Ramos (cell line): ENCODE measurements around the gene RNU1-4.
"Not testable (repeated sequence)": the region's sequence is repeated elsewhere in the genome, so short reads cannot be mapped to it uniquely, and the experiment has no call there.

ENCODE experiments used
- in situ Hi-C: fragments of 300-500 bp; cut with MboI; formaldehyde crosslinking; loops from one replicate; pipeline ENCODE4 v1.14.3; 2022; ENCODE audit warnings: low sequenced_read_pairs; ENCODE audit not compliant: unreplicated experiment

RNU1-4 gene

GRCh38 chr1:16724718-16725438 is 15.4 kb upstream of the RNU1-4 start:
- in situ Hi-C loops = no loop called here

- in situ Hi-C loops = not testable (repeated sequence)
These were observed 14.7 kb upstream of the RNU1-4 start for GRCh38 chr1:16725439-16726245.

GRCh38 chr1:16727190-16728111 is 12.9 kb upstream of the RNU1-4 start:
- in situ Hi-C loops = no loop called here

DNA sequence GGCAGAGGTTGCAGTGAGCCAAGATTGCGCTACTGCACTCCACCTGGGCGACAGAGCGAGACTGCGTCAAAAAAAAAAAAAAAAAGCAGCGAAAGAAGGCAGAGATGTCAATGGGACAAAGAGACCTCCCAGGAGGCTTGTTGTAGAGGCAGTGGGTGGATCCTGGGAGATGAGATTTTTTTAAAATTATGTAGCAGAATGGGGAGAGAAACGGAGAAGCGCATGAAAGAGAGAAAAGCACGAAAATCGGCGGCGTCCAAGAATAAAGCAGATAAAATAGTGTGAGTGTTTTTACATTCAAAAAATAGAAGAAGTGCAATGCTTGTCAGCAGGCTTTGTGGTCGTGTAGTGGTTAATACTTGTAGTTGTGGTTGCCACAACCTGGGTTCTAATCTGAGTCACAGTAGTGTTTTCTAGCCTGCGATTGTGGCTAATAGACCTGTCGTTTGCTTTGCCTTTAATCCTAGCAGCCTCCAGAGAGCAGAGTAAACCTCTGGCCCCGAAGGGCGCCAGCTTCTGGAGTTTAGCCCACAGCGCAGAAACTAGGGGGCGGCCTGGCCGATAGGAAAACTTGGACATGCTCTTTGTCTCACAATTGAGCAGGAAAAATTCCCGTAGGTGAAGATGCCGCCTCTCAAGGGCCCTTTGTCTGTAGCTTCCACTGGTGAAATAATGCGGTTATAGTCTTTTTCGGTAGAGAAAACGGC is 11.9 kb upstream of the RNU1-4 start:
- in situ Hi-C loops = not testable (repeated sequence)

DNA sequence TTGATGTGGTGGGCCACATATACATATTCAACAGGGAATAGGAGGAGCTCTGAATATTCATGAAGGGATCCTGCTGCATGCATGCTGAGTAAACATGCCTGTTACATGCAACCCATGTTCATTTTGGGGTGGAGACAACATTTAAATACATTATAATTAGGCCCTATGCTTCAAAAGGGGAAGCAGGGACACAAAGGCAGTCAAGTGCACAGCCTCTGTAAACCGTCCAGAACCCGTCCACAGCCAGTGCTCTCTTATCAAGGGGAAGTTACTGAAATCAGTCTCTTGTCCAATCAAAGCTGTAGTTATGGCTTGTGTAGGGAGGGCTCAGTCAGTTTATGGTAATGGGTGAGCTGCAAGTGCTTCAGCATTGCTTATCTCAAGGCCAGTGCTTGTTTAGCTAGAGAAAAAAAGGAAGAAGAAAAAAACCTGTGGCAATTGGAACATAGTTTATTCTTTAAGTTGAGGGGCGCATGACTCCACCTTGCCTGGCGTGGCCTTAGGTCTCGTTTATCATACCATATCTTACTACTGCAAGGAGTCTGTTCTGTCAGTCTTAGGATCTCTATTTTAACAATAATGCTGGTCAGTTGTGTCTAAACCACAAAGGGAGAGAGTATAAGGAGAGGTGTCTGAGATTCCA is 7.9 kb upstream of the RNU1-4 start:
- in situ Hi-C loops = not testable (repeated sequence)

GRCh38 chr1:16741230-16741629 is 914 bp downstream of the RNU1-4 start:
- in situ Hi-C loops = not testable (repeated sequence)

DNA sequence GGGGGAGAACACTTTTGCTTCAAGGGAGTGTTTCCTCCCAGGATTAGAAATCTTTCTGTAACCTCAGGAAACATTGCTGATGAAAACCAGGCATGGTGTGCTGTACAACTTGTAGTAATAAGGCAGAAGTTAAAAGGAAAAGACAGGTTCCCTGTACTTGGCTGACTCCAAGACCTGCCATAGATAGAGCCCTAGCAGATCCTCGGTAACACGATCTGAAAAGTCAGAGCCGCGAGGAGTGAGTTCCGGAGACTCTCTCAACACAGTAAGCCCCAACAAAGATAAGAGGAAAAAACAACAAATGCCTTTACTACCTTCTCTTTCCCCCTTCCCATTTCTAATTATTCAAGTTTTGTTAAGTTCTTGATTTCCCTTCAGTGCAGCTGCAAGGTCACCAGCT is 7.3 kb downstream of the RNU1-4 start:
- in situ Hi-C loops = not testable (repeated sequence)

DNA sequence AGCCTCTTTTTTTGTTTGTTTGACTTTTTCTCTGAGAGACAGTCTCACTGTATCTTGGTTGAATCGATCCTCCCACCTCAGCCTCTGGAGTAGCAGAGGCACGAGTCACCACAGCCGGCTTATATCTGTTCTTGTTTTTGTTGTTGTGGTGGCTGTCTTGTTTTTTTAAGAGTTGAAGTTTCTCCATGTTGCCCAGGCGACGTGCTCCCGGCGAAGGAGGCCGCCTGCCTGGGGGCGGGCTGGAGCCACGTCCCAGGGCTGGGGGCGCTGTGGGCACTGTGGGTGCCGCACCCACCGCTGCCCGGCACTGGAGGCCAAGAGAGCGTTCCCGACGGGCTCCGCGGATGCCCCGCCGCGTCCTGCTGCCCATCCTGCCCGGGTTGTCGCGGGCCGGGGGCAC is 8.4 kb downstream of the RNU1-4 start:
- in situ Hi-C loops = not testable (repeated sequence)

- in situ Hi-C loops = not testable (repeated sequence)
These were observed 9.9 kb downstream of the RNU1-4 start for GRCh38 chr1:16749910-16750888.

DNA sequence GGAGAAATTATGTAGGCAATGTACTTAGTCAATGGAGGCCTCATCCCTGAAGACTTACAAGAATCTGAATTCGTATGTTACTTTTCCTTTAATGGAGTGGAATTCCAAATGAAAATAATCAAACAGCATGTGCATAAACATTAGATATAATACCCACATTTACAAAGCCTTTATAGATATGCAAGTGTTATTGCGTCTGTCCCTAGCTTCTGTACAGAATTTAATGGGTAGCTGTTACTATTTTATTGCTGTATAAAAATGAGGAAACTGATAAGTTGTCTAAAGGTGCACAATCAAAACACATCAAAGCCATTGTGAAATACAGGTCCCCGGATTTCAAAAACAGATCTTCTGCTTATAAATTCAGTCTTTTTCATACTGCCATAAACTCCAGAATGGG is 12.5 kb downstream of the RNU1-4 start:
- in situ Hi-C loops = not testable (repeated sequence)

GRCh38 chr1:16755385-16755784 is 15.1 kb downstream of the RNU1-4 start:
- in situ Hi-C loops = not testable (repeated sequence)

- in situ Hi-C loops = not testable (repeated sequence)
These were observed 15.6 kb downstream of the RNU1-4 start for GRCh38 chr1:16755932-16756331.

DNA sequence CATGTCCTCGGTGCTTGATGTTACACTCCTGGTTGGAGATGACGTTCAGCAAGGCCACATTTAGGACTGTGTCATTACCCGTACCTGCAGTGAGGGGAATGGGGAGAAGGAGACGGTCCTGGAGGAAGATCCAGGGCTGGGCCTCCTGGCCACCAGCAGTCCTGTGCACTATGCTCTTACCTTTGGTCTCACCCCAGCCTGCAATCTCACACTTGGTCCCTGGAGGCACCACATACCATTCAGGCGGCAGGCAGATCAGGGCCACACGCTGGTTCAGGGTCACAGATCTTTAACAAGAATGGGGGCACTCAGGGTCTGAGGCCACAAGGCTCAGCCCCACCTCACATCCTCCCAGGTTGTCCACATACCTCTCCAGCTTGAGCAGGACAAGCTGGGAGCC is 17.3 kb downstream of the RNU1-4 start:
- in situ Hi-C loops = not testable (repeated sequence)

DNA sequence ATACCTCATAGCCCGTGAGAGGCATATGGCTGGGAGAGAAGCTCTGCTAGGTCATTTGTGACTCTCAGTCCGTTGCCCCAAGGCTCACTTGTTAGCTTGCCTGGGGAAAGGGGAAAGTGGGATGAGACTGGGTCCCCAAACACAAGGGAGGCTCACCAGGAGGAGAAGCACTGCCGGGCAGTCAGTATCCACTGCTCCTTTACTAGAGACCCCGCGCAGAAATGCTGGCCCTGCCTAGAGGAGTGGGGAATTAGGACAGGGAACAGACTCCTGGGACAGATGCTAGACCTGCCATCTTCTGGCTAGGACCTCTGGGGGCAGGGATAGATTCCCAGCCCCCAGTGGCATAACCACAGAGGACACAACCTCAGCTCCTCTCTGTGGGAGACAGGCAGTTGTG is 17.7 kb downstream of the RNU1-4 start:
- in situ Hi-C loops = not testable (repeated sequence)

DNA sequence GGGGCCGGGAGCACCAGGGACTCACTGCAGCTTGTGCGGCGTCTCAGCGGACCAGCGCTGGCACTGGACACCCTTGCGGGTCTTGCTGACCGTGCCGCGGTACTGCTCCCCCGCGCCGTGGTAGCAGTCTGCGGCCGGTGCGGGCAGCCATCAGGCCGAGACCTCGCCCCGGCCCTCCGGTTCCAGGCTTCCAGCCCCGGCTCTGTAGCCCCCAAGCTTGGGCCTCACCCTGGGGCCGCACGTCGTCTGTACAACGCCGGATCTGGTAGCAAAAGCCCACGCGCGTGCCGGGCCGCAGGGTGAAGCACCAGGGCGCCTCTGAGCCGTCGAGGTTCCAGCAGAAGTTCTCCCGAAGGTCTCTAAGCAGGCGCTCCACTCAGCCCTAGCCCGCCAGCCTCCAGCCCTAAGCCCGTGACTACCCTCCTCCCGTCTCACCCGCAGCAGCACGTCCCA is 18.8 kb downstream of the RNU1-4 start:
- in situ Hi-C loops = not testable (repeated sequence)

- in situ Hi-C loops = not testable (repeated sequence)
These were observed 19.5 kb downstream of the RNU1-4 start for GRCh38 chr1:16759650-16760455.

DNA sequence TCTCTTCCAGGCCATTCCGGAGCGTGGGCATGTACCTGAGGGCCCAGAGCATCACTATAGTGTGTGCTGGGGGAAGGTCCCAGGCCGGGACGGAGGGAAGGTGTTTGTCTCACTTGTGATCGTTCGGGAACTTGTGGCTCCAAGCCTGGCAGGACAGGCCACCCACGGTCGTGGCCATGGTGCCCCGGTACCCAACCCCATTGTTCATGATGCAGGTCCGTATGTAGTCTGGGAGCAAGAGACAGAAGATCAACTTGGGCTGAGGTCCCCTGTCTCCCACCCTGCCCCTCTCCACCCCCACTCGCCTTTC is 20.1 kb downstream of the RNU1-4 start:
- in situ Hi-C loops = not testable (repeated sequence)

DNA sequence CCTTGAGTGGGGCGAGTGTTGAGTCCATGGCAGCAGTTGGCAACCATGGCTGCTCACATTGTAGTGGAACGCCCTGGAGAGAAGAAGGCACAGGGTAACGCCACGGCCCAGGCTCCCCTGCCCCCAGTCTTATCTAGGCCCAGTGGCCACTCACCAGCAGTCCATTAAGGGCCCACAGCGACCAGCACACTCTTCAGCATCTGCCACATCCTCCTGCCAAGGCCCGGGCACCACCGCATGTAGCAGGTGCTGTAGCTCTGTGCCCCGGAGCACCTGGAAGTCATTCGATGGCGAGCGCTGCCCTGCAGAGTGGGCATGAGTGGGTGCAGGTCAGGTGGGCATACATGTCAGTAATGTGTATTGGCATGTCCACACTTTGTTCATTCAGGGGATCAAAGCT is 20.5 kb downstream of the RNU1-4 start:
- in situ Hi-C loops = not testable (repeated sequence)
